Activated T-helper 2 cell treated with anti-CD3 and anti-CD28 coated beads, Interferon-gamma antibody, Interleukin-2, Interleukin-4, amounts not matched to agents 10 μg/mL and 5 μg/mL and 100 μg/mL, durations not matched to agents 14 hours and 24 hours and 36 hours (primary cell): ENCODE measurements around the gene USP34. TPM values are rescaled to one million over a fixed set of nuclear protein-coding genes. Genes with fewer than 3 reads are reported as not detected.

Source experiments
- DNase-seq: peaks from one replicate; pipeline ENCODE4 v3.0.0; 2021; ENCODE audit warnings: low spot score
- H3K27ac Mint-ChIP-seq: one replicate; pipeline ENCODE4 v1.8.0; 2021; ENCODE audit warnings: mixed read lengths
- H3K27me3 Mint-ChIP-seq: one replicate; pipeline ENCODE4 v1.8.0; 2021; ENCODE audit warnings: low read depth, mixed read lengths
- H3K36me3 Mint-ChIP-seq: one replicate; pipeline ENCODE4 v1.8.0; 2021; ENCODE audit warnings: low read depth, mixed read lengths
- H3K4me1 Mint-ChIP-seq: one replicate; pipeline ENCODE4 v1.8.0; 2021; ENCODE audit warnings: low read depth, mixed read lengths
- H3K4me3 Mint-ChIP-seq: one replicate; pipeline ENCODE4 v1.8.0; 2021; ENCODE audit warnings: low read depth, mild to moderate bottlenecking, moderate library complexity, mixed read lengths
- H3K9me3 Mint-ChIP-seq: one replicate; pipeline ENCODE4 v1.8.0; 2021; ENCODE audit warnings: mixed read lengths
- intact Hi-C: fragments of 100-400 bp; cut with micrococcal nuclease; formaldehyde crosslinking; loops from one replicate; pipeline ENCODE4 v1.15.1; 2023
- total RNA-seq: library from RNA; stranded (reverse); gene quantifications from 2 replicates; pipeline ENCODE4 v1.2.3, GENCODE V29; 2022

The USP34 gene
- total RNA-seq, 1 donor from 2014 or later, result 89.3 TPM

- Mint-ChIP-seq H3K27ac (peak overlapping the region; percentile 62), H3K36me3 (peaks cover 51% of the 10 kb centered on the region), H3K27me3 (no peaks in the 10 kb centered on the region), H3K9me3 (no peaks in the 10 kb centered on the region), H3K4me1 (peaks cover 5% of the 10 kb centered on the region), H3K4me3 (no peak overlapping the region)
- intact Hi-C loops, result loop anchor here (5.0 kb wide), 1 partner anchor 103 kb away; no protein-coding TSS in a partner anchor
- DNase-seq, result no peak
Observed at GRCh38 chr2:61263830-61264229, 207.1 kb downstream of the USP34 start.

DNA sequence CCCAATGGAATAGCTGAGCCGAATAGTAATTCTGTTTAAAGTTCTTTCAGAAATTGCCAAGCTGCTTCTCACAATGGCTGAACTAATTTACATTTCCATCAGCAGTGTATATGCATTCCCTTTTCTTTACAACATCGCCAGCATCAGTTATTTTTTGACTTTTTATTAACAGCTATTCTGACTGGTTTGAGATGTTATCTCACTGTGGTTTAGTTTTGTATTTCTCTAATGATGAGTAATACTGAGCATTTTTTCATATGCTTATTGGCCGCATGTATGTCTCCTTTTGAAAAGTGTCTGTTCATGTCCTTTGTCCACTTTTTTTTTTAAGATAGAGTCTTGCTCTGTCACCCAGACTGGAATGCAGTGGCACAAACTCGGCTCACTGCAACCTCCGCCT, 208.2 kb downstream of the USP34 start:
- no peak overlapping the region for H3K4me3 Mint-ChIP-seq
- H3K36me3 Mint-ChIP-seq, result peaks cover 55% of the 10 kb centered on the region
- no peaks in the 10 kb centered on the region for H3K27me3 Mint-ChIP-seq
- no peaks in the 10 kb centered on the region for H3K9me3 Mint-ChIP-seq
- no peak for DNase-seq
- no peak overlapping the region for H3K27ac Mint-ChIP-seq
- H3K4me1 Mint-ChIP-seq, result peaks cover 5% of the 10 kb centered on the region
- intact Hi-C loops, result loop anchor here (5.0 kb wide), 1 partner anchor 105 kb away; no protein-coding TSS in a partner anchor

- intact Hi-C loops, result no loop called here
- Mint-ChIP-seq H3K4me1 (peaks cover 7% of the 10 kb centered on the region), H3K27me3 (no peaks in the 10 kb centered on the region), H3K36me3 (peaks cover 59% of the 10 kb centered on the region), H3K4me3 (no peak overlapping the region), H3K27ac (no peak overlapping the region), H3K9me3 (no peaks in the 10 kb centered on the region)
- DNase-seq, result no peak
Observed at GRCh38 chr2:61257446-61257845, 213.4 kb downstream of the USP34 start.

DNA sequence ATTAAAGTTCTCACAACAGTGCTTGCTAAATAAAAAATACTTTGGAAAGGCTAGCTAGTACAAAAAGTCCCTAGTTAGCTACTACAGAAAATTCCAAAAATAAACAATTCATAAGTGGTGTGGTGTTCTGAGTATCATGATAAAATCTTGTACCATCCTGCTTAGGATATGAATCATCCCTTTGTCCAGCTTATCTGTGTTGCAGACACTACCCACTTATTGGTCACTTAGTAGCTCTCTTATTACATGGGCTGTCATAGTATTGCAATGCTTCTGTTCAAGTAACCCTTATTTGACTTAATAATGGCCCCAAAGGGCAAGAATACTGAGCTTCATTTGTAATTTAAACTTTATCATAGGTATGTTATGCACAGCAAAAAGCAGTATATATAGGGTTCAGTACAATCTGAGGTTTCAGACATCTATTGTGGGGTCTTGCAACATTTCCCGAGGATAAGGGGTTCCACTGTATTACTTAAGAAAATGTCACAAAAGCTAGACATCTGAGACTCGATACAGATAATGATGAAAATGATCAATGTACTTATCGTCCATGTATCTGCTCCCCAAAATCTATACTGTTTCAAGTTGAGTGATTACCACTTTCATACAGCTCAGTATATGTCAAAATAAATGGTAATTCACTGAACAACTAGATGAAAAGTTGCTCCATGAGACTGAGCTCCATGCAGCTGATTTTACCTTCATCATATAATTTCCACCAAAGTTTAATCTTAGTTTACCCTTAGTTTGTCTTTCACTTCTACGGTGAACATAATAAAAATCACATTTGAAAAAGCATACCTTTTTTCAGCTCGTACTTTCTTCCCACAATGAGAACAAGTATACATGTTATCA, 215.1 kb downstream of the USP34 start:
- Mint-ChIP-seq H3K9me3 (no peaks in the 10 kb centered on the region), H3K36me3 (peaks cover 51% of the 10 kb centered on the region), H3K4me3 (no peak overlapping the region), H3K4me1 (peaks cover 7% of the 10 kb centered on the region), H3K27ac (no peak overlapping the region), H3K27me3 (no peaks in the 10 kb centered on the region)
- DNase-seq, result no peak
- intact Hi-C loops, result no loop called here

DNA sequence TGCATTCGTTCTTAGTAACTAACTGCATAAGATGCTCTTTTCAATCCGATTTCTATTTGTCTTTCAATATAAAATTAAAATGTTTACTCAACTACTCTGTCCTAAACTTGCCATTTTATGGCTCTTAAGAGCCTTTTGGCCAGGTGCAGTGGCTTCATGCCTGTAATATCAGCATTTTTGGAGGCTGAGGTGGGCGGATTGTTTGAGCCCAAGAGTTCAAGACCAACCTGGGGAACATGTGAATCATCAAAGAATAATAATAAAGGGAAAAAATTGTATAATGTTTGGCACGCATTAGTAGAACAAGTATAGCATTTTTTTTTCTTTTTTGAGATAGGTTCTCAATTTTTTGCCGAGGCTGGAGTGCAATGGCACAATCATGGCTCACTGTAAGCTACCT, 216.4 kb downstream of the USP34 start:
- Mint-ChIP-seq H3K4me1 (peaks cover 7% of the 10 kb centered on the region), H3K27me3 (no peaks in the 10 kb centered on the region), H3K9me3 (no peaks in the 10 kb centered on the region), H3K27ac (no peak overlapping the region), H3K36me3 (peaks cover 55% of the 10 kb centered on the region), H3K4me3 (no peak overlapping the region)
- no peak for DNase-seq
- intact Hi-C loops, result no loop called here

DNA sequence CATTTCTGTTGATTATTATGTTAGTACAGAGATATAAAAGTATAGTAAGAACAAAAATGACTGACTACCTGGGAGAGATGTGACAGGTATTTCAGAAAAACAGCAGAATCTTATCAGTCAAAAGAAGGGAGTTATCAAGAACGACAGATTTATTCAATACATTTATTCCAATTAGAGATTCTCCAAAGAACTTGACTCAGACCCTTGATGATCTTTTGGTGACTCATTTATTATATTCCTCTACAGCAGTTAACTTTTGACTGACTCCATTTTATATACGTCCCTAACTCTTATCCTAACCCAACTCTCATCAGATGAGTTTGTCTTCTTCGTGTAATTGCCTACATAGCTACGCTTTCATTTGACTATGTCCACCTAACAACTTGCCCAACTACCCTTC, 217.8 kb downstream of the USP34 start:
- Mint-ChIP-seq H3K4me1 (peaks cover 7% of the 10 kb centered on the region), H3K27ac (no peak overlapping the region), H3K9me3 (no peaks in the 10 kb centered on the region), H3K4me3 (no peak overlapping the region), H3K27me3 (no peaks in the 10 kb centered on the region), H3K36me3 (peaks cover 50% of the 10 kb centered on the region)
- DNase-seq, result no peak
- intact Hi-C loops, result no loop called here

DNA sequence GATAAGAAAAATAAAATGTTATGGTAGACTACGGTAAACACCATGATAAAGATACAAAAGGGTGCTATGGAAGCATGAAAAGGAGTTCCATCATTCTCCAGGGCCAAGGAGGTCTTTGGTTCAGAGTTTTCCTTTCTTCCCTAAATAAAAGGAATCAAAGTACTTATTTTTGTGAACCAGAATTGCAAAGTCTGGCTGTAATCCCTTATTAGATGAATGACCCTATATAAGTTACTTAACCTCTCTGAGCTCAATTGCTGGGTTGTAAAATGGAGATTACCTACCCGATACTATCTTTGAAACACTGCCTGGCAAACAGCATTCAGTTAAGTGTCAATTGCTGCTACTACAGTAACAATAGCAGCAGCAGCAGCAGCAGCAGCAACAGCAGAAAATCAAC, 218.9 kb downstream of the USP34 start:
- H3K4me3 Mint-ChIP-seq, result no peak overlapping the region
- DNase-seq, result no peak
- H3K9me3 Mint-ChIP-seq, result no peaks in the 10 kb centered on the region
- H3K36me3 Mint-ChIP-seq, result peaks cover 52% of the 10 kb centered on the region
- intact Hi-C loops, result no loop called here
- H3K27me3 Mint-ChIP-seq, result no peaks in the 10 kb centered on the region
- no peak overlapping the region for H3K27ac Mint-ChIP-seq
- H3K4me1 Mint-ChIP-seq, result peaks cover 7% of the 10 kb centered on the region

DNA sequence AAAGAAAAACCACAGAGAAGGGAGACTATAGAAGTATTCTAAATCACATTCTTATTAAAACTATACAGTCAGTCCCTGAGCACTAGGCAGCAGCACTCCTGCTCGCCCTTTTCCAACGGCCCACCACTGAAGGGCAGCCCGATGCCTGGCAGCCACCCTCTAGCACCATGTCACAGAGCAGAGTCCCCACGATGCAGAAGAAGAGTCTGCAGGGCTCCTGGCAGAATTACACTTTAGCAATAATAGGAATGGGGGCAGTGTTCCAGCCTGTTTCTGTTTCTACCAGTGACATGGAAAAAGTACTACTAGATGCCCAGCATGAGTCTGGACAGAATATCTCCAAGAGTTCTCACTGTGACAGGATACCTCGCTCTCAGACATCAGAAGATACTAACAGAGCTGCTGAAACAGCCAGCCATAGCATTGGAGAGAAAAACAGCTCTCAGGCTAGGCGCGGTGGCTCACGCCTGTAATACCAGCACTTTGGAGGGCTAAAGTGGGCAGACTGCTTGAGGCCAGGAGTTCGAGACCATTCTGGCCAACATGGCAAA, 221.3 kb downstream of the USP34 start:
- intact Hi-C loops, result no loop called here
- Mint-ChIP-seq H3K4me3 (no peak overlapping the region), H3K27me3 (no peaks in the 10 kb centered on the region), H3K9me3 (no peaks in the 10 kb centered on the region), H3K4me1 (no peaks in the 10 kb centered on the region), H3K36me3 (peaks cover 50% of the 10 kb centered on the region), H3K27ac (no peak overlapping the region)
- DNase-seq, result no peak

GRCh38 chr2:61247204-61247812, 223.6 kb downstream of the USP34 start:
- no peaks in the 10 kb centered on the region for H3K27me3 Mint-ChIP-seq
- H3K4me3 Mint-ChIP-seq, result no peak overlapping the region
- H3K9me3 Mint-ChIP-seq, result no peaks in the 10 kb centered on the region
- DNase-seq, result no peak
- no peak overlapping the region for H3K27ac Mint-ChIP-seq
- peaks cover 49% of the 10 kb centered on the region for H3K36me3 Mint-ChIP-seq
- peaks cover 4% of the 10 kb centered on the region for H3K4me1 Mint-ChIP-seq
- intact Hi-C loops, result no loop called here

- Mint-ChIP-seq H3K27ac (no peak overlapping the region), H3K4me3 (no peak overlapping the region), H3K36me3 (peaks cover 60% of the 10 kb centered on the region), H3K4me1 (peaks cover 7% of the 10 kb centered on the region), H3K27me3 (no peaks in the 10 kb centered on the region), H3K9me3 (no peaks in the 10 kb centered on the region)
- no peak for DNase-seq
- intact Hi-C loops, result no loop called here
Observed at GRCh38 chr2:61244694-61245093, 226.2 kb downstream of the USP34 start.

GRCh38 chr2:61241266-61241665, 229.6 kb downstream of the USP34 start:
- Mint-ChIP-seq H3K27ac (no peak overlapping the region), H3K9me3 (no peaks in the 10 kb centered on the region), H3K4me3 (no peak overlapping the region), H3K4me1 (peaks cover 25% of the 10 kb centered on the region), H3K27me3 (no peaks in the 10 kb centered on the region), H3K36me3 (peaks cover 53% of the 10 kb centered on the region)
- no peak for DNase-seq
- intact Hi-C loops, result no loop called here

GRCh38 chr2:61238219-61239012, 232.5 kb downstream of the USP34 start:
- H3K9me3 Mint-ChIP-seq, result no peaks in the 10 kb centered on the region

More at GRCh38 chr2:61238219-61239012, 232.5 kb downstream of the USP34 start:
- peaks cover 28% of the 10 kb centered on the region for H3K4me1 Mint-ChIP-seq
- intact Hi-C loops, result no loop called here
- H3K36me3 Mint-ChIP-seq, result peaks cover 49% of the 10 kb centered on the region
- DNase-seq, result no peak
- peak overlapping the region; percentile 41 for H3K4me3 Mint-ChIP-seq
- peak overlapping the region; percentile 74 for H3K27ac Mint-ChIP-seq
- no peaks in the 10 kb centered on the region for H3K27me3 Mint-ChIP-seq
